ENCODE measurements around the gene MZB1. TPM values are rescaled to one million over a fixed set of nuclear protein-coding genes. Genes with fewer than 3 reads are reported as not detected.
A peak's percentile ranks its signal among the peaks of the same experiment; 100 is the strongest.

Gene MZB1
- total RNA-seq, 1 experiment from 2014 or later: not detected

- no peak for DNase-seq (ENCODE audit: low read depth)
- in situ Hi-C loops (cut with HindIII; ENCODE audit: low pct_unique_long_range_greater_than_20kb, low sequenced_read_pairs): no loop called here
Measured at GRCh38 chr5:139383993-139384590, 5.6 kb downstream of the MZB1 start.

- in situ Hi-C loops (cut with HindIII; ENCODE audit: low pct_unique_long_range_greater_than_20kb, low sequenced_read_pairs): no loop called here
- peak; percentile 54 for DNase-seq (ENCODE audit: low read depth)
Measured at GRCh38 chr5:139383275-139383992, 6.3 kb downstream of the MZB1 start, which contains the start of gene SLC23A1. Gene SLC23A1 (minus strand): TSS chr5:139383297. CDS start chr5:139383253, 44 bp downstream.

- no peak for DNase-seq (ENCODE audit: low read depth)
- in situ Hi-C loops (cut with HindIII; ENCODE audit: low pct_unique_long_range_greater_than_20kb, low sequenced_read_pairs): no loop called here
Measured at GRCh38 chr5:139382807-139383206, 6.9 kb downstream of the MZB1 start.

GRCh38 chr5:139381837-139382761, 7.6 kb downstream of the MZB1 start:
- in situ Hi-C loops (cut with HindIII; ENCODE audit: low pct_unique_long_range_greater_than_20kb, low sequenced_read_pairs): no loop called here

GRCh38 chr5:139379626-139380449, 9.9 kb downstream of the MZB1 start:
- in situ Hi-C loops (cut with HindIII; ENCODE audit: low pct_unique_long_range_greater_than_20kb, low sequenced_read_pairs): no loop called here
- DNase-seq (ENCODE audit: low read depth): no peak

More at GRCh38 chr5:139381837-139382761, 7.6 kb downstream of the MZB1 start:
- DNase-seq (ENCODE audit: low read depth): no peak

GRCh38 chr5:139378941-139379361, 10.8 kb downstream of the MZB1 start:
- in situ Hi-C loops (cut with HindIII; ENCODE audit: low pct_unique_long_range_greater_than_20kb, low sequenced_read_pairs): no loop called here
- no peak for DNase-seq (ENCODE audit: low read depth)

- in situ Hi-C loops (cut with HindIII; ENCODE audit: low pct_unique_long_range_greater_than_20kb, low sequenced_read_pairs): no loop called here
- DNase-seq (ENCODE audit: low read depth): no peak
Measured at GRCh38 chr5:139378101-139378825, 11.4 kb downstream of the MZB1 start.

- no peak for DNase-seq (ENCODE audit: low read depth)
- in situ Hi-C loops (cut with HindIII; ENCODE audit: low pct_unique_long_range_greater_than_20kb, low sequenced_read_pairs): no loop called here
Measured at GRCh38 chr5:139377226-139377625, 12.5 kb downstream of the MZB1 start.

GRCh38 chr5:139376364-139376763, 13.3 kb downstream of the MZB1 start:
- no peak for DNase-seq (ENCODE audit: low read depth)
- in situ Hi-C loops (cut with HindIII; ENCODE audit: low pct_unique_long_range_greater_than_20kb, low sequenced_read_pairs): no loop called here

GRCh38 chr5:139374909-139375308, 14.8 kb downstream of the MZB1 start:
- in situ Hi-C loops (cut with HindIII; ENCODE audit: low pct_unique_long_range_greater_than_20kb, low sequenced_read_pairs): no loop called here
- no peak for DNase-seq (ENCODE audit: low read depth)

- in situ Hi-C loops (cut with HindIII; ENCODE audit: low pct_unique_long_range_greater_than_20kb, low sequenced_read_pairs): no loop called here
- DNase-seq (ENCODE audit: low read depth): no peak
Measured at GRCh38 chr5:139371482-139372435, 18.0 kb downstream of the MZB1 start.

- DNase-seq (ENCODE audit: low read depth): no peak
- in situ Hi-C loops (cut with HindIII; ENCODE audit: low pct_unique_long_range_greater_than_20kb, low sequenced_read_pairs): no loop called here
Measured at GRCh38 chr5:139369181-139369580, 20.5 kb downstream of the MZB1 start.

- in situ Hi-C loops (cut with HindIII; ENCODE audit: low pct_unique_long_range_greater_than_20kb, low sequenced_read_pairs): no loop called here
- DNase-seq (ENCODE audit: low read depth): no peak
Measured at GRCh38 chr5:139368613-139369012, 21.1 kb downstream of the MZB1 start.

- DNase-seq (ENCODE audit: low read depth): no peak
- in situ Hi-C loops (cut with HindIII; ENCODE audit: low pct_unique_long_range_greater_than_20kb, low sequenced_read_pairs): no loop called here
Measured at GRCh38 chr5:139364466-139364865, 25.2 kb downstream of the MZB1 start.

GRCh38 chr5:139363937-139364336, 25.8 kb downstream of the MZB1 start:
- no peak for DNase-seq (ENCODE audit: low read depth)
- in situ Hi-C loops (cut with HindIII; ENCODE audit: low pct_unique_long_range_greater_than_20kb, low sequenced_read_pairs): no loop called here

- in situ Hi-C loops (cut with HindIII; ENCODE audit: low pct_unique_long_range_greater_than_20kb, low sequenced_read_pairs): no loop called here
Measured at GRCh38 chr5:139361835-139362429, 27.8 kb downstream of the MZB1 start.

More at GRCh38 chr5:139361835-139362429, 27.8 kb downstream of the MZB1 start:
- DNase-seq (ENCODE audit: low read depth): no peak

Data from Caki2 (cell line).